Measurements from ENCODE around the gene CCNF. TPM values are rescaled to one million over a fixed set of nuclear protein-coding genes. Genes with fewer than 3 reads are reported as not detected.
A peak's percentile ranks its signal among the peaks of the same experiment; 100 is the strongest.

CCNF gene
- total and polyA plus RNA-seq, 11 donors, result 0.38 to 6.0 (median 1.6) TPM

DNA sequence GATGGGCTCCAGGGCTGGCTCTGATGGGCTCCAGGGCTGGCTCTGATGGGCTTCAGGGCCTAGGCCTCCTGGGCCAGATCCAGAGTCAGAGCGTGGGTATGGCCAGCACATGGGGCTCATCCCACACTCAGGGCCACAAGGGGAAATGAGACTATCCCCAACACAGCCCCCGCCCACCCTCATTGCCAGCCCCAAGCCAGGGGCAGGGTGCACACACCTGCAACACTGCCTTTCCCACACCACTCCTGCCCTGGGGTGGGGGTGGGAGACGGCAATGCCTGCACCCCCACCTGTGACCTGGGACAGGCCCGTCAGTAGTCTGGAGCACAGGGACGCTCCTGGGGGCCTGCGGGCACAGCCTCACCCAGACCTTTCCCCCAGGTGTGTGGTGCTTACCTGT, 70.2 kb downstream of the CCNF start:
- H3K36me3 ChIP-seq, result peaks cover 0 to 19% (median 3%) of the 10 kb centered on the region in 9 donors
- no peak overlapping the region for H3K4me3 ChIP-seq
- H3K4me1 ChIP-seq, result peaks cover 0 to 53% (median 42%) of the 10 kb centered on the region in 12 donors
- intact Hi-C loops (cut with DNase I), result loop anchor here in 7 of 10 donors (5.0 to 10.0 kb wide), 6 partner anchors 65 to 305 kb away; partner anchors contain the start of genes ABCA3 (in 1 of the 7), CASKIN1 (in 1 of the 7) and CCNF (in 1 of the 7)
- TF ChIP-seq POLR2A (IDR thresholded peaks at IDR 0.05), result no peak
- TF ChIP-seq, protein P1, sequence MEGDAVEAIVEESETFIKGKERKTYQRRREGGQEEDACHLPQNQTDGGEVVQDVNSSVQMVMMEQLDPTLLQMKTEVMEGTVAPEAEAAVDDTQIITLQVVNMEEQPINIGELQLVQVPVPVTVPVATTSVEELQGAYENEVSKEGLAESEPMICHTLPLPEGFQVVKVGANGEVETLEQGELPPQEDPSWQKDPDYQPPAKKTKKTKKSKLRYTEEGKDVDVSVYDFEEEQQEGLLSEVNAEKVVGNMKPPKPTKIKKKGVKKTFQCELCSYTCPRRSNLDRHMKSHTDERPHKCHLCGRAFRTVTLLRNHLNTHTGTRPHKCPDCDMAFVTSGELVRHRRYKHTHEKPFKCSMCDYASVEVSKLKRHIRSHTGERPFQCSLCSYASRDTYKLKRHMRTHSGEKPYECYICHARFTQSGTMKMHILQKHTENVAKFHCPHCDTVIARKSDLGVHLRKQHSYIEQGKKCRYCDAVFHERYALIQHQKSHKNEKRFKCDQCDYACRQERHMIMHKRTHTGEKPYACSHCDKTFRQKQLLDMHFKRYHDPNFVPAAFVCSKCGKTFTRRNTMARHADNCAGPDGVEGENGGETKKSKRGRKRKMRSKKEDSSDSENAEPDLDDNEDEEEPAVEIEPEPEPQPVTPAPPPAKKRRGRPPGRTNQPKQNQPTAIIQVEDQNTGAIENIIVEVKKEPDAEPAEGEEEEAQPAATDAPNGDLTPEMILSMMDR (IDR thresholded peaks at IDR 0.05), result no peak
- 93 to 100% (median 95%) methylated on average over 4 to 6 of the region's 6 CpGs for WGBS, 4 donors
- DNase-seq (peak in 1 of 5 donors; percentile 54), ATAC-seq (no peak)
- H3K9me3 ChIP-seq, result no peaks in the 10 kb centered on the region
- H3K27me3 ChIP-seq, result no peaks in the 10 kb centered on the region
- H3K27ac ChIP-seq, result peak overlapping the region in 4 of 12 donors; percentile 46 to 60 (median 54)

DNA sequence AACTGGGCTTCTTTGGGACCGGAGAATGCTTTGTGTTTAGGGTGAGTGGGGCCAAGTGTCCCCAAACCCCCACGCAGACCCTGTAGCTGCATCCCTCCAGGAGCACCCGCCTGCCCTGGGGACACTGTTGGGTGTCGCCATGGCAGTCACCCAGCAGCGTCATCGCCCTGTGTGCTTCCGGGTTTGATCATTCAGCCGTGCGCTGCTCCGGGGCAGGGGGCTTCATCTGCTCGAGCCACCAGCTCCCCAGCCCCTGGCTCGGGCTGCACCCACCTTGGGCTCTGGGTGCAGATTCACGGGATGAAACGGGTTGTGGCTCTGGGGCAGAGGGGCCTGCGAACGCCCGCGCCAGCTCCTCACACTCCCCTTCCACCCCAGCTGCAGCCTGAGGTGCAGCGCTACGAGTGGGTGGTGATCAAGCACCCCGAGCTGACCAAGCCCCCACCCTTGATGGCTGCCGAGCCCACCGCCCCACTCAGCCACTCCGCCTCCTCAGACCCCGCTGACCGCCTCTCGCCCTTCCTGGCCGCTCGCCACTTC, 70.7 kb downstream of the CCNF start:
- ATAC-seq, result no peak
- Histone ChIP-seq H3K27me3 (no peaks in the 10 kb centered on the region), H3K4me3 (no peak overlapping the region), H3K9me3 (no peaks in the 10 kb centered on the region), H3K27ac (no peak overlapping the region), H3K36me3 (peaks cover 0 to 19% (median 3%) of the 10 kb centered on the region in 9 donors), H3K4me1 (peaks cover 0 to 55% (median 42%) of the 10 kb centered on the region in 12 donors)
- intact Hi-C loops (cut with DNase I), result loop anchor here (2.0 to 10.0 kb wide), 13 partner anchors 25 to 495 kb away; partner anchors contain the start of genes ABCA3 (in 8 of the 10), CCNF (in 5 of the 10), CASKIN1 (in 1 of the 10) and TBC1D24 (in 1 of the 10)
- 94 to 98% (median 95%) methylated on average over 11 to 29 of the region's 29 CpGs for WGBS, 4 donors
- DNase-seq, result peak in 1 of 5 donors; percentile 58
- no peak for TF ChIP-seq POLR2A (IDR thresholded peaks at IDR 0.05)
- TF ChIP-seq, protein P1 (IDR thresholded peaks at IDR 0.05), result no peak

DNA sequence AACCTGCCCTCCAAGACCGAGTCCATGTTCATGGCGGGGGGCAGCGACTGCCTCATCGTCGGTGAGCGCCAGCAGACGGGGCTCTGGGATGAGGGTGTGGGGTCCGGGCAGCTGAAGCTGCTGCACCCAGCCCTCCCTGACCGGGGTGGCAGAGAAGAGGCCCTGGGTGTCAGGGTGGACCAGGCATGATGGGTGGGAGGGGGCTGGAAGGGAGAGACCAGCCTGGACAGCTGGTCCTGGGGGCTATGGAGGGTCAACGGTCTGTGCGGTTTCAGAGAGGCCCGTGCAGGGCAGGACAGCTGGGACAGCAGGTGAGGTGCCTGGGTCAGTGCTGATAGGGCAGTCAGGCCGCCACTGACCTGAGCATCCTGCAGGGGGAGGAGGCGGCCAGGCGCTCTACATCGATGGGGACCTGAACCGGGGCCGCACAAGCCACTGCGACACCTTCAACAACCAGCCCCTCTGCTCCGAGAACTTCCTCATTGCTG, 71.2 kb downstream of the CCNF start:
- TF ChIP-seq, protein P1 (IDR thresholded peaks at IDR 0.05), result no peak
- no peak for TF ChIP-seq POLR2A (IDR thresholded peaks at IDR 0.05)
- intact Hi-C loops (cut with DNase I), result loop anchor here in 9 of 10 donors (2.0 to 10.0 kb wide), 10 partner anchors 26 to 496 kb away; partner anchors contain the start of genes ABCA3 (in 7 of the 9), CCNF (in 4 of the 9), TBC1D24 (in 1 of the 9) and ZNF598 (in 1 of the 9)
- H3K27me3 ChIP-seq, result no peaks in the 10 kb centered on the region
- H3K9me3 ChIP-seq, result no peaks in the 10 kb centered on the region
- DNase-seq (peak in 1 of 5 donors; percentile 64), ATAC-seq (no peak)
- 84 to 89% (median 87%) methylated on average over 8 to 20 of the region's 20 CpGs for WGBS, 4 donors
- no peak overlapping the region for H3K27ac ChIP-seq
- H3K36me3 ChIP-seq, result peaks cover 0 to 19% (median 3%) of the 10 kb centered on the region in 9 donors
- H3K4me3 ChIP-seq, result no peak overlapping the region
- H3K4me1 ChIP-seq, result peaks cover 0 to 60% (median 42%) of the 10 kb centered on the region in 12 donors

All from heart left ventricle (tissue), 16 donors.